A549 (cell line): ENCODE results near the gene SLC7A6OS.

ENCODE experiments used
- MAFK ChIP-seq: fragments of 450-650 bp; IDR thresholded peaks from 2 replicates; pipeline ENCODE4 v1.6.1; 2014; ENCODE audit not compliant: partially characterized antibody
- MYC ChIP-seq: IDR thresholded peaks from 2 replicates; pipeline ENCODE4 v1.6.1; 2012; ENCODE audit warnings: mild to moderate bottlenecking, inconsistent platforms, low read length, improper control_type of control experiment, borderline replicate concordance
- PHF8 ChIP-seq: fragments of 200-600 bp; sonication (generic); IDR thresholded peaks from 2 replicates; pipeline ENCODE4 v1.6.1; 2016; ENCODE audit warnings: low read depth, mild to moderate bottlenecking, antibody characterized with exemption, moderate library complexity, borderline replicate concordance
- POLR2A ChIP-seq: IDR thresholded peaks from 2 replicates; pipeline ENCODE4 v1.6.1; 2012; ENCODE audit warnings: mild to moderate bottlenecking, low read length
- SREBF2 ChIP-seq: fragments of 450-650 bp; IDR thresholded peaks from 2 replicates; pipeline ENCODE4 v1.6.1; 2014; ENCODE audit warnings: mild to moderate bottlenecking, moderate library complexity
- TF ChIP-seq, protein P1 (sequence below): fragments of >200 bp; sonication (Bioruptor Twin); formaldehyde crosslinking; IDR thresholded peaks from 3 replicates; pipeline ENCODE4 v1.5.1; 2016

DNA sequence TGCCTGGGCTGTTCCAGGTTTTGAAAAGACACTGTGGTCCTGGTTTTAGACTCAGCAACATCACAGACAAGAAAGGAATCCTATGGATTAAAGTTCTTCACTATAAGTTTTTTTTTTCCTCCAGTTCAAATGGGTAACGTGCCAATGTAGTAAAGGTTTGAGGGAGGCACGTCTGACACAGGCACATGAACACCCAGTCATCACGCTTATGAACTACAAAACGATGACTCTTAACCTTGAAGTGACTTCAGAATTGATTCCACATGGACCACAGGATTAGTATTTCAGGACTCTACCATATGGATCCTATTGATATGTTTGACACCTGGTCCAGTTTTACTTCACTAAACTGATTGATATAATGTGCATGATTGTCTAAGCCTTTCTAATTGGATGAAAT lies 2.4 kb upstream of the SLC7A6OS start:
- TF ChIP-seq PHF8 (no peak), MAFK (no peak), MYC (no peak), POLR2A (no peak), SREBF2 (no peak)
- TF ChIP-seq, protein P1, sequence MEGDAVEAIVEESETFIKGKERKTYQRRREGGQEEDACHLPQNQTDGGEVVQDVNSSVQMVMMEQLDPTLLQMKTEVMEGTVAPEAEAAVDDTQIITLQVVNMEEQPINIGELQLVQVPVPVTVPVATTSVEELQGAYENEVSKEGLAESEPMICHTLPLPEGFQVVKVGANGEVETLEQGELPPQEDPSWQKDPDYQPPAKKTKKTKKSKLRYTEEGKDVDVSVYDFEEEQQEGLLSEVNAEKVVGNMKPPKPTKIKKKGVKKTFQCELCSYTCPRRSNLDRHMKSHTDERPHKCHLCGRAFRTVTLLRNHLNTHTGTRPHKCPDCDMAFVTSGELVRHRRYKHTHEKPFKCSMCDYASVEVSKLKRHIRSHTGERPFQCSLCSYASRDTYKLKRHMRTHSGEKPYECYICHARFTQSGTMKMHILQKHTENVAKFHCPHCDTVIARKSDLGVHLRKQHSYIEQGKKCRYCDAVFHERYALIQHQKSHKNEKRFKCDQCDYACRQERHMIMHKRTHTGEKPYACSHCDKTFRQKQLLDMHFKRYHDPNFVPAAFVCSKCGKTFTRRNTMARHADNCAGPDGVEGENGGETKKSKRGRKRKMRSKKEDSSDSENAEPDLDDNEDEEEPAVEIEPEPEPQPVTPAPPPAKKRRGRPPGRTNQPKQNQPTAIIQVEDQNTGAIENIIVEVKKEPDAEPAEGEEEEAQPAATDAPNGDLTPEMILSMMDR = no peak
